GM21526 (cell line): ENCODE measurements around the gene LRP2.
"Not testable (repeated sequence)": the region's sequence is repeated elsewhere in the genome, so short reads cannot be mapped to it uniquely, and the experiment has no call there.

Source experiments
- ATAC-seq: cut with Tn5 transposase; IDR thresholded peaks from one replicate; pipeline ENCODE4 v1.9.1; 2021; ENCODE audit warnings: moderate library complexity; ENCODE audit not compliant: unreplicated experiment, low FRiP score

LRP2 gene

GRCh38 chr2:169134272-169134671 lies 228.1 kb downstream of the LRP2 start:
- not testable (repeated sequence) for ATAC-seq

GRCh38 chr2:169131587-169132512 lies 230.5 kb downstream of the LRP2 start:
- peak; percentile 89 for ATAC-seq

GRCh38 chr2:169129703-169130243 lies 232.6 kb downstream of the LRP2 start:
- ATAC-seq = no peak

- ATAC-seq = no peak
These were observed 242.5 kb downstream of the LRP2 start for GRCh38 chr2:169119851-169120250.

GRCh38 chr2:169119123-169119760 lies 243.1 kb downstream of the LRP2 start:
- ATAC-seq = no peak

GRCh38 chr2:169118060-169118459 lies 244.3 kb downstream of the LRP2 start:
- ATAC-seq = no peak

GRCh38 chr2:169116993-169117392 lies 245.3 kb downstream of the LRP2 start:
- no peak for ATAC-seq

- ATAC-seq = no peak
These were observed 246.0 kb downstream of the LRP2 start for GRCh38 chr2:169116327-169116726.

- ATAC-seq = no peak
These were observed 248.3 kb downstream of the LRP2 start for GRCh38 chr2:169114056-169114455.

- ATAC-seq = no peak
These were observed 249.5 kb downstream of the LRP2 start for GRCh38 chr2:169112841-169113240.

GRCh38 chr2:169110916-169111315 lies 251.4 kb downstream of the LRP2 start:
- ATAC-seq = no peak

- ATAC-seq = no peak
These were observed 251.9 kb downstream of the LRP2 start for GRCh38 chr2:169110419-169110818.

- peak; percentile 41 for ATAC-seq
These were observed 252.6 kb downstream of the LRP2 start for GRCh38 chr2:169109502-169110409.

GRCh38 chr2:169108099-169108884 lies 254.0 kb downstream of the LRP2 start:
- ATAC-seq = no peak

GRCh38 chr2:169107645-169108044 lies 254.7 kb downstream of the LRP2 start:
- ATAC-seq = peak; percentile 88

- ATAC-seq = no peak
These were observed 255.5 kb downstream of the LRP2 start for GRCh38 chr2:169106563-169107545.

- ATAC-seq = no peak
These were observed 256.2 kb downstream of the LRP2 start for GRCh38 chr2:169106134-169106533.

GRCh38 chr2:169105476-169105875 lies 256.9 kb downstream of the LRP2 start:
- no peak for ATAC-seq

GRCh38 chr2:169104848-169105247 lies 257.5 kb downstream of the LRP2 start:
- ATAC-seq = no peak
